ENCODE measurements around the gene SEPTIN3. TPM values are rescaled to one million over a fixed set of nuclear protein-coding genes. Genes with fewer than 3 reads are reported as not detected.

Gene SEPTIN3
- total and polyA plus RNA-seq, 10 of the 15 experiments (the other 5 are each of a cell fraction or from before 2014, with no cell fraction given) = 0.05 to 3.1 (median 0.87) TPM

- no TSS peak for BruUV-seq (replicated peaks)
- no peak overlapping the region for H3K4me2 ChIP-seq (ENCODE audit: control insufficient read depth, insufficient read depth)
- H3K4me1 ChIP-seq (ENCODE audit: control insufficient read depth, insufficient read depth, low read length) = peaks cover 83% of the 10 kb centered on the region
- peak; percentile 61 for TF ChIP-seq POLR2A (IDR thresholded peaks at IDR 0.05; ENCODE audit: low read depth, low read length)
- TF ChIP-seq RUNX3 (IDR thresholded peaks at IDR 0.05; ENCODE audit: low read length) = no peak
- no peak for TF ChIP-seq PBX3 (IDR thresholded peaks at IDR 0.05; ENCODE audit: insufficient replicate concordance, low read depth, low read length)
- TF ChIP-seq HDAC2 (IDR thresholded peaks at IDR 0.05) = no peak
- TF ChIP-seq NR2C1 (IDR thresholded peaks at IDR 0.05) = no peak
- no peaks in the 10 kb centered on the region for H3K27me3 ChIP-seq (replicated peaks in 1 of 2; ENCODE audit: control insufficient read depth in 2 of 2, insufficient read depth in 2 of 2, low read length in 1 of 2)
- no peak overlapping the region for H3K4me3 ChIP-seq
- H3K27ac ChIP-seq (ENCODE audit: control insufficient read depth, insufficient read depth) = peak overlapping the region; percentile 92
- no peak overlapping the region for H3K9ac ChIP-seq (ENCODE audit: control insufficient read depth, insufficient read depth, low read length)
- peaks cover 0 to 7% of the 10 kb centered on the region in 2 experiments; a peak in 3 of 4 replicates for H3K36me3 ChIP-seq (ENCODE audit: control insufficient read depth in 2 of 2, insufficient read depth in 2 of 2, low read length in 1 of 2)
- DNase-seq (ENCODE audit: low read depth, low spot score) = no peak
- H3K9me3 ChIP-seq (replicated peaks; ENCODE audit: control insufficient read depth, insufficient read depth, low read length) = no peaks in the 10 kb centered on the region
- in situ Hi-C loops (cut with MboI) = no loop called here
- RAD21 ChIA-PET (ENCODE audit: unreplicated experiment) = interaction anchor here (1.0 to 2.5 kb wide), 4 partner anchors 8 to 70 kb away, joined by 3 to 13 read pairs (median 4); no protein-coding TSS in a partner anchor
- no peaks in the 10 kb centered on the region for H4K20me1 ChIP-seq (ENCODE audit: control insufficient read depth, insufficient read depth)
- no peak for ATAC-seq
- 83% methylated on average over 12 of the region's 12 CpGs for WGBS (ENCODE audit: insufficient coverage, insufficient replicate concordance, low lambda C conversion rate, missing lambda C conversion rate)
- intact Hi-C loops (cut with micrococcal nuclease; ENCODE audit: unreplicated experiment) = no loop called here
- CTCF ChIA-PET = interaction anchor here (0.9 to 1.1 kb wide), 3 partner anchors 9 to 13 kb away, joined by 3 to 5 read pairs (median 3); no protein-coding TSS in a partner anchor
- POLR2A ChIA-PET = interaction anchor here (0.5 to 12.6 kb wide), 4 partner anchors 11 to 180 kb away, joined by 3 to 599 read pairs (median 4); partner anchors contain the start of genes SHISA8 and TNFRSF13C
- FAIRE-seq = no peak
- peaks cover 3% of the 10 kb centered on the region for H3K79me2 ChIP-seq (ENCODE audit: control insufficient read depth, insufficient read depth, low read length)
- SMC1A ChIA-PET (ENCODE audit: uncharacterized antibody, unreplicated experiment) = interaction anchor here (1.1 to 2.3 kb wide), 3 partner anchors 8 to 70 kb away, joined by 3 to 13 read pairs (median 3); no protein-coding TSS in a partner anchor
- no peak overlapping the region for H2AFZ ChIP-seq (ENCODE audit: control insufficient read depth, low read depth, low read length)
These were observed 36.9 kb upstream of the SEPTIN3 start for GRCh38 chr22:41932353-41932752.

All from GM12878 (cell line).